Right atrium auricular region (tissue), 2 donors: Measurements from ENCODE around the gene HERC3. TPM values are rescaled to one million over a fixed set of nuclear protein-coding genes. Genes with fewer than 3 reads are reported as not detected.
A peak's percentile ranks its signal among the peaks of the same experiment; 100 is the strongest.
"Not testable (repeated sequence)": the region's sequence is repeated elsewhere in the genome, so short reads cannot be mapped to it uniquely, and the experiment has no call there.

ENCODE experiments used
- DNase-seq: peaks from one replicate; pipeline ENCODE4 v3.0.0-alpha.2; 2019; ENCODE audit warnings: low spot score
- H3K27ac ChIP-seq, 2 donors: fragments of 200-600 bp; sonication (generic); 1 replicate in 1 of 2; 2 replicates in 1 of 2; pipeline ENCODE4 v1.5.1; 2016 to 2019
- H3K27me3 ChIP-seq, 2 donors: fragments of 200-600 bp; sonication (generic); one replicate each; pipeline versions ENCODE4 v1.5.1 to v1.6.0; 2017 to 2019
- H3K36me3 ChIP-seq: fragments of 200-600 bp; sonication (generic); one replicate; pipeline ENCODE4 v1.5.1; 2016
- H3K4me1 ChIP-seq, 2 donors: fragments of 200-600 bp; sonication (generic); one replicate each; pipeline versions ENCODE4 v1.5.1 to v1.6.0; 2017 to 2019
- H3K4me3 ChIP-seq, 2 donors: fragments of 200-600 bp; sonication (generic); 1 replicate in 1 of 2; 2 replicates in 1 of 2; pipeline ENCODE4 v1.5.1; 2017 to 2019; ENCODE audit warnings: mild to moderate bottlenecking in 1 of 2, moderate library complexity in 1 of 2
- H3K9me3 ChIP-seq, 2 donors: fragments of 200-600 bp; sonication (generic); one replicate each; pipeline ENCODE4 v1.5.1; 2019
- total RNA-seq, 2 donors: library from RNA; depleted of rRNA; stranded (reverse); fragments of >200 nt; gene quantifications; one replicate each; pipeline ENCODE4 v1.1.0, GENCODE V29; 2016
- TF ChIP-seq, protein P1 (sequence below), 2 donors: fragments of 200-600 bp; sonication (generic); IDR thresholded peaks; one replicate each; pipeline ENCODE4 v1.5.1; 2019; ENCODE audit warnings: antibody characterized with exemption in 2 of 2

Gene HERC3
- total RNA-seq, 2 donors from 2014 or later, result 27.4 to 36.2 TPM

GRCh38 chr4:88609387-88609786 is 17.1 kb downstream of the HERC3 start:
- H3K36me3 ChIP-seq, result peaks cover 22% of the 10 kb centered on the region
- TF ChIP-seq, protein P1, sequence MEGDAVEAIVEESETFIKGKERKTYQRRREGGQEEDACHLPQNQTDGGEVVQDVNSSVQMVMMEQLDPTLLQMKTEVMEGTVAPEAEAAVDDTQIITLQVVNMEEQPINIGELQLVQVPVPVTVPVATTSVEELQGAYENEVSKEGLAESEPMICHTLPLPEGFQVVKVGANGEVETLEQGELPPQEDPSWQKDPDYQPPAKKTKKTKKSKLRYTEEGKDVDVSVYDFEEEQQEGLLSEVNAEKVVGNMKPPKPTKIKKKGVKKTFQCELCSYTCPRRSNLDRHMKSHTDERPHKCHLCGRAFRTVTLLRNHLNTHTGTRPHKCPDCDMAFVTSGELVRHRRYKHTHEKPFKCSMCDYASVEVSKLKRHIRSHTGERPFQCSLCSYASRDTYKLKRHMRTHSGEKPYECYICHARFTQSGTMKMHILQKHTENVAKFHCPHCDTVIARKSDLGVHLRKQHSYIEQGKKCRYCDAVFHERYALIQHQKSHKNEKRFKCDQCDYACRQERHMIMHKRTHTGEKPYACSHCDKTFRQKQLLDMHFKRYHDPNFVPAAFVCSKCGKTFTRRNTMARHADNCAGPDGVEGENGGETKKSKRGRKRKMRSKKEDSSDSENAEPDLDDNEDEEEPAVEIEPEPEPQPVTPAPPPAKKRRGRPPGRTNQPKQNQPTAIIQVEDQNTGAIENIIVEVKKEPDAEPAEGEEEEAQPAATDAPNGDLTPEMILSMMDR (IDR thresholded peaks at IDR 0.05), result no peak
- no peak for DNase-seq
- no peaks in the 10 kb centered on the region for H3K27me3 ChIP-seq
- peak overlapping the region; percentile 10 to 87 for H3K27ac ChIP-seq
- H3K9me3 ChIP-seq, result no peaks in the 10 kb centered on the region
- peaks cover 0 to 52% of the 10 kb centered on the region in 2 donors for H3K4me1 ChIP-seq
- no peak overlapping the region for H3K4me3 ChIP-seq

DNA sequence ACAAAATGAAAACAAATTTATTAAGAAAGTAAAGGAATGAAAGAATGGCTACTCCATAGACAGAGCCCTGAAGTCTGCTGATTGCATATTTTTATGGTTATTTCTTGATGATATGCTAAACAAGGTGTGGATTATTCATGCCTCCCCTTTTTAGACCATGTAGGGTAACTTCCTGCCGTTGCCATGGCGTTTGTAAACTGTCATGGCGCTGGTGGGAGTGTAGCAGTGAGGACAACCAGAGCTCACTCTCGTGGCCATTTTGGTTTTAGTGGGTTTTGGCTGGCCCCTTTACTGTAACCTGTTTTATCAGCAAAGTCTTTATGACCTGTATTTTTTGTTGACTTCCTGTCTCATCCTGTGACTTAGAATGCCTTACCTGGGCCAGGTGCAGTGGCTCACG is 17.5 kb downstream of the HERC3 start:
- not testable (repeated sequence) for DNase-seq, H3K27me3 ChIP-seq, H3K9me3 ChIP-seq, H3K4me3 ChIP-seq
- Histone ChIP-seq H3K27ac (peak overlapping the region; percentile 10 to 87), H3K4me1 (peaks cover 0 to 54% of the 10 kb centered on the region in 2 donors), H3K36me3 (peaks cover 22% of the 10 kb centered on the region)

DNA sequence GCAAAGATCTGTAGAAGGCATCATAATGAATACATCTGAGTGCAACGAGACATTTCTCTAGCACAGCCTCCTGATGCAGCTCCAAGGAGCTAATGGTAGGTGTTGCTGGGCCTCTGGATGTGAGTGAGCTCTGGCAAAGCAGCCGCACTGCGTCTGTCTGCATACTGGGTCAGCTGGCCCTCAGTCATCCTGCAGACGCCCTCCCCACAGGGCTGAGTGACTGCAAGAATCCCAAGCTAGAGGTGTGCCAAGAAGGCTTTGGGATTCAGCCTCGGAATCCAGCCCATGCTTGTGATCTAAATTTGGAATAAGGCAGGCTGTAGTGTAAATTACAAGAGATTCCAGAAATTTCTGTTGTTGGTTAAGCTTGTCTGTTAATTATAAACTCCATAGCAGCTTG is 18.5 kb downstream of the HERC3 start:
- H3K36me3 ChIP-seq, result peaks cover 21% of the 10 kb centered on the region
- H3K27me3 ChIP-seq, result no peaks in the 10 kb centered on the region
- DNase-seq, result peak; percentile 81
- TF ChIP-seq, protein P1 (IDR thresholded peaks at IDR 0.05), result no peak
- peak overlapping the region; percentile 62 to 87 for H3K27ac ChIP-seq
- no peak overlapping the region for H3K4me3 ChIP-seq
- peaks cover 0 to 59% of the 10 kb centered on the region in 2 donors for H3K4me1 ChIP-seq
- no peaks in the 10 kb centered on the region for H3K9me3 ChIP-seq

- H3K4me3 ChIP-seq, result no peak overlapping the region
- TF ChIP-seq, protein P1 (IDR thresholded peaks at IDR 0.05), result no peak
- no peaks in the 10 kb centered on the region for H3K9me3 ChIP-seq
- H3K36me3 ChIP-seq, result no peaks in the 10 kb centered on the region
- no peak for DNase-seq
- peaks cover 0 to 73% of the 10 kb centered on the region in 2 donors for H3K4me1 ChIP-seq
- H3K27me3 ChIP-seq, result no peaks in the 10 kb centered on the region
- H3K27ac ChIP-seq, result peak overlapping the region; percentile 62 to 87
These were observed 21.2 kb downstream of the HERC3 start for GRCh38 chr4:88613417-88613875.

GRCh38 chr4:88614058-88614457 is 21.8 kb downstream of the HERC3 start:
- no peak overlapping the region for H3K4me3 ChIP-seq
- H3K27me3 ChIP-seq, result no peaks in the 10 kb centered on the region
- H3K4me1 ChIP-seq, result peaks cover 0 to 76% of the 10 kb centered on the region in 2 donors
- no peaks in the 10 kb centered on the region for H3K9me3 ChIP-seq
- TF ChIP-seq, protein P1 (IDR thresholded peaks at IDR 0.05), result no peak
- H3K36me3 ChIP-seq, result no peaks in the 10 kb centered on the region
- DNase-seq, result no peak
- H3K27ac ChIP-seq, result peak overlapping the region in 1 of 2 donors; percentile 87

DNA sequence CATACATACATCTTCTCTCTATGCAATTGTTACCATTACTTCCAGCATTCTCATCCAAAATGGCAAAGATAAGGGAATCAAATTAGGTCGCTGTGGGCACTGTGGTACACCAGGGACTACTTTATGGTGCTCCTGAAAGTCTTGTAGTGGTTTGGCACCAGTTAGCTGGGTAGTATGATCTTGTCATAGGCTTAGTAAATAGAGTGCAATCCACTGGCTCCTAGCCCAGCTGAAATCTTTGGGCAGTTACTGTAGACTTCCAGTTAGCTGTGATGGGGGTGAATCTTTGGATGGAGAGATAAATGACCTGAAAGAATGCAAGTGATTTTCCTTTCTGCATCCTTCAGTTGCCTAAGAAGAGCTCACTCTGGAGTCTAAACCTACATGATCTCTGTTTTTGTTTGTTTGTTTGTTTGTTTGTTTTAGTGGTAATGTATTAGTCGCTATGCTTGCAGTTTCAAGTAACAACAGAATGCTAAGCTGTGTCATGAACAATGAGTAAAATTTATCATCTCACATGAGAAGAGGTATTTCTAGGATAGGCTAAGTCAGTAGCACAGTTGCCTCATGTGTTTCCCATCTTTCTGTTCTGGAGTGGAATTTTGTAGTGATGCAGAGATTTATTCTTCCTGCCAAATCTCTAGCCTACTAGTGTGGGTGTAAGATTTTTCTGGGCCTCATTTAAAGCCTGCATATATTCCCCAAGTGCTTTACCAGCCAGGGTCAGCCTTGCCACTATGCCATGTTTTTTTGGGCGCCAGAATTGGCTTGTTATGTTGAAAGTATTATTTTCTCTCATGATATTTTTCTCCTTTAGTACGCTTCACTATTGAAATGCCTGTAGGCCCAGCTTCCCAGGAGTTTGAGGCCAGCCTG is 24.2 kb downstream of the HERC3 start:
- Histone ChIP-seq H3K4me3 (no peak overlapping the region), H3K4me1 (peaks cover 3 to 73% of the 10 kb centered on the region in 2 donors), H3K27me3 (no peaks in the 10 kb centered on the region), H3K9me3 (no peaks in the 10 kb centered on the region), H3K36me3 (no peaks in the 10 kb centered on the region), H3K27ac (peak overlapping the region in 1 of 2 donors; percentile 51)
- DNase-seq, result no peak
- TF ChIP-seq, protein P1 (IDR thresholded peaks at IDR 0.05), result no peak
